ENCODE results near the gene MSL3B.

DNA sequence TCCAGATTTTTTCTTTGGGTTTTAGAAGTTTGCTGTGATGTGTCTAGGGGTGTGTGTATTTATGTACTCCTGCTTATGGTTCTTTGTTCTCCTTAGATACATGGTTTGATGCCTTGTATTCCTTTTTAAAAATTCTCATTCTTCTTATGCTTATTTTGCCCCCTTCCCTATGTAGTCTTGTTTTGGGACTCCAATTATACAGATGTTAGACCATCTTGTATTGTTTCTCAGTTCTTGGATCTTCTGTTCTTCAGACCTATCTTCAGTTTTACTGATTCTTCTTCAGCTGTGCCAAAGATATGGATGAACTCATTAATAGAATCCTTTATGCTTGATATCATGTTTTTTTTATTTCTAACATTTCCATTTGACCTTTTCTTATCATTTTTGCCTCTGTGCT, 14.2 kb upstream of the MSL3B start:
- no peak for TF ChIP-seq ZFP30 (CRISPR knock-in tag; IDR thresholded peaks at IDR 0.05)
- TF ChIP-seq, protein P1, sequence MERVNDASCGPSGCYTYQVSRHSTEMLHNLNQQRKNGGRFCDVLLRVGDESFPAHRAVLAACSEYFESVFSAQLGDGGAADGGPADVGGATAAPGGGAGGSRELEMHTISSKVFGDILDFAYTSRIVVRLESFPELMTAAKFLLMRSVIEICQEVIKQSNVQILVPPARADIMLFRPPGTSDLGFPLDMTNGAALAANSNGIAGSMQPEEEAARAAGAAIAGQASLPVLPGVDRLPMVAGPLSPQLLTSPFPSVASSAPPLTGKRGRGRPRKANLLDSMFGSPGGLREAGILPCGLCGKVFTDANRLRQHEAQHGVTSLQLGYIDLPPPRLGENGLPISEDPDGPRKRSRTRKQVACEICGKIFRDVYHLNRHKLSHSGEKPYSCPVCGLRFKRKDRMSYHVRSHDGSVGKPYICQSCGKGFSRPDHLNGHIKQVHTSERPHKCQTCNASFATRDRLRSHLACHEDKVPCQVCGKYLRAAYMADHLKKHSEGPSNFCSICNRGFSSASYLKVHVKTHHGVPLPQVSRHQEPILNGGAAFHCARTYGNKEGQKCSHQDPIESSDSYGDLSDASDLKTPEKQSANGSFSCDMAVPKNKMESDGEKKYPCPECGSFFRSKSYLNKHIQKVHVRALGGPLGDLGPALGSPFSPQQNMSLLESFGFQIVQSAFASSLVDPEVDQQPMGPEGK (CRISPR knock-in tag; IDR thresholded peaks at IDR 0.05; ENCODE audit: borderline replicate concordance): no peak
- TF ChIP-seq, protein P2, sequence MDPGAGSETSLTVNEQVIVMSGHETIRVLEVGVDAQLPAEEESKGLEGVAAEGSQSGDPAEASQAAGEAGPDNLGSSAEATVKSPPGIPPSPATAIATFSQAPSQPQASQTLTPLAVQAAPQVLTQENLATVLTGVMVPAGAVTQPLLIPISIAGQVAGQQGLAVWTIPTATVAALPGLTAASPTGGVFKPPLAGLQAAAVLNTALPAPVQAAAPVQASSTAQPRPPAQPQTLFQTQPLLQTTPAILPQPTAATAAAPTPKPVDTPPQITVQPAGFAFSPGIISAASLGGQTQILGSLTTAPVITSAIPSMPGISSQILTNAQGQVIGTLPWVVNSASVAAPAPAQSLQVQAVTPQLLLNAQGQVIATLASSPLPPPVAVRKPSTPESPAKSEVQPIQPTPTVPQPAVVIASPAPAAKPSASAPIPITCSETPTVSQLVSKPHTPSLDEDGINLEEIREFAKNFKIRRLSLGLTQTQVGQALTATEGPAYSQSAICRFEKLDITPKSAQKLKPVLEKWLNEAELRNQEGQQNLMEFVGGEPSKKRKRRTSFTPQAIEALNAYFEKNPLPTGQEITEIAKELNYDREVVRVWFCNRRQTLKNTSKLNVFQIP (CRISPR knock-in tag; IDR thresholded peaks at IDR 0.05; ENCODE audit: borderline replicate concordance, low read depth): no peak
- no peak for TF ChIP-seq ARNTL (CRISPR knock-in tag; IDR thresholded peaks at IDR 0.05; ENCODE audit: borderline replicate concordance, low read depth)
- TF ChIP-seq, protein P3, sequence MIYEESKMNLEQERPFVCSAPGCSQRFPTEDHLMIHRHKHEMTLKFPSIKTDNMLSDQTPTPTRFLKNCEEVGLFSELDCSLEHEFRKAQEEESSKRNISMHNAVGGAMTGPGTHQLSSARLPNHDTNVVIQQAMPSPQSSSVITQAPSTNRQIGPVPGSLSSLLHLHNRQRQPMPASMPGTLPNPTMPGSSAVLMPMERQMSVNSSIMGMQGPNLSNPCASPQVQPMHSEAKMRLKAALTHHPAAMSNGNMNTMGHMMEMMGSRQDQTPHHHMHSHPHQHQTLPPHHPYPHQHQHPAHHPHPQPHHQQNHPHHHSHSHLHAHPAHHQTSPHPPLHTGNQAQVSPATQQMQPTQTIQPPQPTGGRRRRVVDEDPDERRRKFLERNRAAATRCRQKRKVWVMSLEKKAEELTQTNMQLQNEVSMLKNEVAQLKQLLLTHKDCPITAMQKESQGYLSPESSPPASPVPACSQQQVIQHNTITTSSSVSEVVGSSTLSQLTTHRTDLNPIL (CRISPR knock-in tag; IDR thresholded peaks at IDR 0.05; ENCODE audit: low read depth): no peak
- TF ChIP-seq ZNF565 (CRISPR knock-in tag; conservative IDR thresholded peaks at IDR 0.05; ENCODE audit: low read depth): no peak

Measured in SK-N-SH treated with all-trans-retinoic acid at 6 μM for 48 hours (cell line).